ENCODE results near the gene TMEM203. TPM values are rescaled to one million over a fixed set of nuclear protein-coding genes. Genes with fewer than 3 reads are reported as not detected.

Gene TMEM203
- total and polyA plus RNA-seq, 2 experiments from 2014 or later = 32.7 to 53.4 TPM

GRCh38 chr9:137191691-137192447 lies 13.6 kb downstream of the TMEM203 start:
- H3K36me3 ChIP-seq (ENCODE audit: insufficient read depth) = no peaks in the 10 kb centered on the region
- H3K27ac Mint-ChIP-seq = no peak overlapping the region

More at GRCh38 chr9:137191691-137192447, 13.6 kb downstream of the TMEM203 start:
- ATAC-seq = no peak
- no peaks in the 10 kb centered on the region for H3K9me2 ChIP-seq (ENCODE audit: insufficient read depth)
- H2AFZ ChIP-seq = no peak overlapping the region
- 0 out of 2 replicates have a peak, but pooled peaks cover 4% of the 10 kb centered on the region for H3F3A ChIP-seq (replicated peaks; ENCODE audit: low read depth)
- H3K27ac ChIP-seq (ENCODE audit: low read depth) = no peak overlapping the region
- H3K79me2 ChIP-seq (replicated peaks; ENCODE audit: insufficient read depth) = peaks cover 36% of the 10 kb centered on the region
- H3K4me2 ChIP-seq = no peak overlapping the region
- H3K4me3 ChIP-seq = no peak overlapping the region
- Mint-ChIP-seq H3K27me3 (ENCODE audit: insufficient read depth, low read depth, poor library complexity) (peaks cover 12% of the 10 kb centered on the region), H3K9me3 (no peaks in the 10 kb centered on the region; the same call in 2 of the 3 replicates), H3K4me3 (no peak overlapping the region), H3K4me1 (peaks cover 16% of the 10 kb centered on the region), H3K36me3 (ENCODE audit: low read depth) (peaks cover 5% of the 10 kb centered on the region)
- TF ChIP-seq EZH2 (IDR thresholded peaks at IDR 0.05; ENCODE audit: low read depth, unreplicated experiment) = no peak
- TF ChIP-seq EZH2phosphoT487 (IDR thresholded peaks at IDR 0.05; ENCODE audit: unreplicated experiment) = no peak
- TF ChIP-seq STAT1 (IDR thresholded peaks at IDR 0.05; ENCODE audit: unreplicated experiment) = no peak
- TF ChIP-seq, protein P1, sequence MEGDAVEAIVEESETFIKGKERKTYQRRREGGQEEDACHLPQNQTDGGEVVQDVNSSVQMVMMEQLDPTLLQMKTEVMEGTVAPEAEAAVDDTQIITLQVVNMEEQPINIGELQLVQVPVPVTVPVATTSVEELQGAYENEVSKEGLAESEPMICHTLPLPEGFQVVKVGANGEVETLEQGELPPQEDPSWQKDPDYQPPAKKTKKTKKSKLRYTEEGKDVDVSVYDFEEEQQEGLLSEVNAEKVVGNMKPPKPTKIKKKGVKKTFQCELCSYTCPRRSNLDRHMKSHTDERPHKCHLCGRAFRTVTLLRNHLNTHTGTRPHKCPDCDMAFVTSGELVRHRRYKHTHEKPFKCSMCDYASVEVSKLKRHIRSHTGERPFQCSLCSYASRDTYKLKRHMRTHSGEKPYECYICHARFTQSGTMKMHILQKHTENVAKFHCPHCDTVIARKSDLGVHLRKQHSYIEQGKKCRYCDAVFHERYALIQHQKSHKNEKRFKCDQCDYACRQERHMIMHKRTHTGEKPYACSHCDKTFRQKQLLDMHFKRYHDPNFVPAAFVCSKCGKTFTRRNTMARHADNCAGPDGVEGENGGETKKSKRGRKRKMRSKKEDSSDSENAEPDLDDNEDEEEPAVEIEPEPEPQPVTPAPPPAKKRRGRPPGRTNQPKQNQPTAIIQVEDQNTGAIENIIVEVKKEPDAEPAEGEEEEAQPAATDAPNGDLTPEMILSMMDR (conservative IDR thresholded peaks at IDR 0.05; ENCODE audit: low read depth in 2 of 2) = no peak
- no peak for TF ChIP-seq ETS1 (IDR thresholded peaks at IDR 0.05)
- TF ChIP-seq CREB1 (CRISPR knock-in tag; IDR thresholded peaks at IDR 0.05; ENCODE audit: low read depth) = no peak
- TF ChIP-seq, protein P2, sequence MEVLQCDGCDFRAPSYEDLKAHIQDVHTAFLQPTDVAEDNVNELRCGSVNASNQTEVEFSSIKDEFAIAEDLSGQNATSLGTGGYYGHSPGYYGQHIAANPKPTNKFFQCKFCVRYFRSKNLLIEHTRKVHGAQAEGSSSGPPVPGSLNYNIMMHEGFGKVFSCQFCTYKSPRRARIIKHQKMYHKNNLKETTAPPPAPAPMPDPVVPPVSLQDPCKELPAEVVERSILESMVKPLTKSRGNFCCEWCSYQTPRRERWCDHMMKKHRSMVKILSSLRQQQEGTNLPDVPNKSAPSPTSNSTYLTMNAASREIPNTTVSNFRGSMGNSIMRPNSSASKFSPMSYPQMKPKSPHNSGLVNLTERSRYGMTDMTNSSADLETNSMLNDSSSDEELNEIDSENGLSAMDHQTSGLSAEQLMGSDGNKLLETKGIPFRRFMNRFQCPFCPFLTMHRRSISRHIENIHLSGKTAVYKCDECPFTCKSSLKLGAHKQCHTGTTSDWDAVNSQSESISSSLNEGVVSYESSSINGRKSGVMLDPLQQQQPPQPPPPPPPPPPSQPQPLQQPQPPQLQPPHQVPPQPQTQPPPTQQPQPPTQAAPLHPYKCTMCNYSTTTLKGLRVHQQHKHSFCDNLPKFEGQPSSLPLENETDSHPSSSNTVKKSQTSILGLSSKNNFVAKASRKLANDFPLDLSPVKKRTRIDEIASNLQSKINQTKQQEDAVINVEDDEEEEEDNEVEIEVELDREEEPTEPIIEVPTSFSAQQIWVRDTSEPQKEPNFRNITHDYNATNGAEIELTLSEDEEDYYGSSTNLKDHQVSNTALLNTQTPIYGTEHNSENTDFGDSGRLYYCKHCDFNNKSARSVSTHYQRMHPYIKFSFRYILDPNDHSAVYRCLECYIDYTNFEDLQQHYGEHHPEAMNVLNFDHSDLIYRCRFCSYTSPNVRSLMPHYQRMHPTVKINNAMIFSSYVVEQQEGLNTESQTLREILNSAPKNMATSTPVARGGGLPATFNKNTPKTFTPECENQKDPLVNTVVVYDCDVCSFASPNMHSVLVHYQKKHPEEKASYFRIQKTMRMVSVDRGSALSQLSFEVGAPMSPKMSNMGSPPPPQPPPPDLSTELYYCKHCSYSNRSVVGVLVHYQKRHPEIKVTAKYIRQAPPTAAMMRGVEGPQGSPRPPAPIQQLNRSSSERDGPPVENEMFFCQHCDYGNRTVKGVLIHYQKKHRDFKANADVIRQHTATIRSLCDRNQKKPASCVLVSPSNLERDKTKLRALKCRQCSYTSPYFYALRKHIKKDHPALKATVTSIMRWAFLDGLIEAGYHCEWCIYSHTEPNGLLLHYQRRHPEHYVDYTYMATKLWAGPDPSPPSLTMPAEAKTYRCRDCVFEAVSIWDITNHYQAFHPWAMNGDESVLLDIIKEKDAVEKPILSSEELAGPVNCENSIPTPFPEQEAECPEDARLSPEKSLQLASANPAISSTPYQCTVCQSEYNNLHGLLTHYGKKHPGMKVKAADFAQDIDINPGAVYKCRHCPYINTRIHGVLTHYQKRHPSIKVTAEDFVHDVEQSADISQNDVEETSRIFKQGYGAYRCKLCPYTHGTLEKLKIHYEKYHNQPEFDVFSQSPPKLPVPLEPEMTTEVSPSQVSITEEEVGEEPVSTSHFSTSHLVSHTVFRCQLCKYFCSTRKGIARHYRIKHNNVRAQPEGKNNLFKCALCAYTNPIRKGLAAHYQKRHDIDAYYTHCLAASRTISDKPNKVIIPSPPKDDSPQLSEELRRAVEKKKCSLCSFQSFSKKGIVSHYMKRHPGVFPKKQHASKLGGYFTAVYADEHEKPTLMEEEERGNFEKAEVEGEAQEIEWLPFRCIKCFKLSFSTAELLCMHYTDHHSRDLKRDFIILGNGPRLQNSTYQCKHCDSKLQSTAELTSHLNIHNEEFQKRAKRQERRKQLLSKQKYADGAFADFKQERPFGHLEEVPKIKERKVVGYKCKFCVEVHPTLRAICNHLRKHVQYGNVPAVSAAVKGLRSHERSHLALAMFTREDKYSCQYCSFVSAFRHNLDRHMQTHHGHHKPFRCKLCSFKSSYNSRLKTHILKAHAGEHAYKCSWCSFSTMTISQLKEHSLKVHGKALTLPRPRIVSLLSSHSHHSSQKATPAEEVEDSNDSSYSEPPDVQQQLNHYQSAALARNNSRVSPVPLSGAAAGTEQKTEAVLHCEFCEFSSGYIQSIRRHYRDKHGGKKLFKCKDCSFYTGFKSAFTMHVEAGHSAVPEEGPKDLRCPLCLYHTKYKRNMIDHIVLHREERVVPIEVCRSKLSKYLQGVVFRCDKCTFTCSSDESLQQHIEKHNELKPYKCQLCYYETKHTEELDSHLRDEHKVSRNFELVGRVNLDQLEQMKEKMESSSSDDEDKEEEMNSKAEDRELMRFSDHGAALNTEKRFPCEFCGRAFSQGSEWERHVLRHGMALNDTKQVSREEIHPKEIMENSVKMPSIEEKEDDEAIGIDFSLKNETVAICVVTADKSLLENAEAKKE (CRISPR knock-in tag; IDR thresholded peaks at IDR 0.05) = no peak
- TF ChIP-seq ZNF114 (CRISPR knock-in tag; IDR thresholded peaks at IDR 0.05) = no peak
- no peak for TF ChIP-seq NANOG (IDR thresholded peaks at IDR 0.05; ENCODE audit: borderline replicate concordance)
- TF ChIP-seq POLR2AphosphoS5 (IDR thresholded peaks at IDR 0.05; ENCODE audit: low read depth) = no peak
- peaks cover 4% of the 10 kb centered on the region; the same call in 1 of the 2 replicates for H4K20me1 ChIP-seq (replicated peaks; ENCODE audit: insufficient read depth)
- peaks cover 13% of the 10 kb centered on the region for H3K4me1 ChIP-seq (ENCODE audit: insufficient read depth)
- no peak for DNase-seq (ENCODE audit: low spot score)
- no peaks in the 10 kb centered on the region for H3K27me3 ChIP-seq (ENCODE audit: insufficient read depth)
